HFF-Myc (cell line): ENCODE measurements around the gene SOS1.
"Not testable (repeated sequence)": the region's sequence is repeated elsewhere in the genome, so short reads cannot be mapped to it uniquely, and the experiment has no call there.

ENCODE experiments used
- DNase-seq: peaks from one replicate; pipeline ENCODE4 v3.0.0-alpha.2; 2011; ENCODE audit warnings: low read depth; ENCODE audit errors: extremely low read depth
- H3K4me3 ChIP-seq: replicated peaks from 2 replicates; pipeline ENCODE4 v1.5.1; 2011; ENCODE audit warnings: low read depth, mild to moderate bottlenecking, control low read depth, low read length
- TF ChIP-seq, protein P1 (sequence below): IDR thresholded peaks from 2 replicates; pipeline ENCODE4 v1.5.1; 2012; ENCODE audit warnings: mild to moderate bottlenecking, low read depth, low read length, control low read depth; ENCODE audit errors: missing control alignments

SOS1 gene

GRCh38 chr2:39138837-39139211 lies 18.0 kb upstream of the SOS1 start:
- TF ChIP-seq, protein P1, sequence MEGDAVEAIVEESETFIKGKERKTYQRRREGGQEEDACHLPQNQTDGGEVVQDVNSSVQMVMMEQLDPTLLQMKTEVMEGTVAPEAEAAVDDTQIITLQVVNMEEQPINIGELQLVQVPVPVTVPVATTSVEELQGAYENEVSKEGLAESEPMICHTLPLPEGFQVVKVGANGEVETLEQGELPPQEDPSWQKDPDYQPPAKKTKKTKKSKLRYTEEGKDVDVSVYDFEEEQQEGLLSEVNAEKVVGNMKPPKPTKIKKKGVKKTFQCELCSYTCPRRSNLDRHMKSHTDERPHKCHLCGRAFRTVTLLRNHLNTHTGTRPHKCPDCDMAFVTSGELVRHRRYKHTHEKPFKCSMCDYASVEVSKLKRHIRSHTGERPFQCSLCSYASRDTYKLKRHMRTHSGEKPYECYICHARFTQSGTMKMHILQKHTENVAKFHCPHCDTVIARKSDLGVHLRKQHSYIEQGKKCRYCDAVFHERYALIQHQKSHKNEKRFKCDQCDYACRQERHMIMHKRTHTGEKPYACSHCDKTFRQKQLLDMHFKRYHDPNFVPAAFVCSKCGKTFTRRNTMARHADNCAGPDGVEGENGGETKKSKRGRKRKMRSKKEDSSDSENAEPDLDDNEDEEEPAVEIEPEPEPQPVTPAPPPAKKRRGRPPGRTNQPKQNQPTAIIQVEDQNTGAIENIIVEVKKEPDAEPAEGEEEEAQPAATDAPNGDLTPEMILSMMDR: no peak
- DNase-seq: no peak
- H3K4me3 ChIP-seq: no peak overlapping the region

DNA sequence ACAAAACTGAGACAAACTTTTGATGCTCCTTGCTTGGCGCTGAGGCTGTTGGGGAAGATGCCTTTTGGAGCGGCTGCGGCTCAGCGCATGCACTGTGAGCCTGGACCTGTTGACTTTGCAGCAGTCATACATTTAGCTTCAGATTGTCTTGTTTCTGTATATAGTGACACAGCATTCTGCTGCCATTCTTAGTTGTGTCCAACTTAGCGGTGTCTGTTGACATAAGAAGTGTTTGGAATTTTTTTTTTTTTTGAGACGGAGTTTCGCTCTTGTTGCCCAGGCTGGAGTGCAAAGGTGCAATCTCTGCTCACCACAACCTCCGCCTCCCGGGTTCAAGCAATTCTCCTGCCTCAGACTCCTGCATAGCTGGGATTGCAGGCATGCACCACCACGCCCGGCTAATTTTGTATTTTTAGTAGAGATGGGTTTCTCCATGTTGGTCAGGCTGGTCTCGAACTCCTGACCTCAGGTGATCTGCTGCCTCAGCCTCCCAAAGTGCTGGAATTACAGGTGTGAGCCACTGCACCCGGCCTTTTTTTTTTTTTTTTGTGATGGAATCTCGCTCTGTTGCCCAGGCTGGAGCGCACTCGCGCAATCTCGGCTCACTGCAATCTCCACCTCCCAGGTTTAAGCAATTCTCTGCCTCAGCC lies 17.5 kb upstream of the SOS1 start:
- H3K4me3 ChIP-seq, DNase-seq: not testable (repeated sequence)

DNA sequence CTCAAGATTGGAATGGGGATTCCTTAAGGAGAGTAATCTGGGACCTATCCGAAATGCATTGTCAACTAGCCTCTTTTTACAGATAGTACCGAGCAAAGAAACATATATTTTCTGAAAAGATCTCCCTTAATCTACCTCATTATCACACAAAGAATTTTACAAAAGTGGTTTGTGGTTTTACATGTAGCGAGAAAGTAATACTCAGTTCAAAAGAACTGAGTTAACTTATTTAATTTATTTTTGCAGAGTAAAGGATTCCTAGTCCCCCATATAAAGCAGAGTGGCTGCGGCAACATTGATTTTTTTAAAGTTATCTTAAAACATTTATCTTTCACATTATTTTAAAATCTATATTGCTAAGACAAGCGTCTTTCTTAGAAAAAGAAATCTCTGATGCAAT lies 15.9 kb upstream of the SOS1 start:
- DNase-seq: no peak
- H3K4me3 ChIP-seq: no peak overlapping the region
- TF ChIP-seq, protein P1: no peak

- H3K4me3 ChIP-seq: no peak overlapping the region
- DNase-seq: no peak
- TF ChIP-seq, protein P1: no peak
These were observed 14.9 kb upstream of the SOS1 start for GRCh38 chr2:39135690-39136259.

GRCh38 chr2:39133215-39133851 lies 12.5 kb upstream of the SOS1 start:
- H3K4me3 ChIP-seq: no peak overlapping the region
- DNase-seq: no peak
- TF ChIP-seq, protein P1: no peak

DNA sequence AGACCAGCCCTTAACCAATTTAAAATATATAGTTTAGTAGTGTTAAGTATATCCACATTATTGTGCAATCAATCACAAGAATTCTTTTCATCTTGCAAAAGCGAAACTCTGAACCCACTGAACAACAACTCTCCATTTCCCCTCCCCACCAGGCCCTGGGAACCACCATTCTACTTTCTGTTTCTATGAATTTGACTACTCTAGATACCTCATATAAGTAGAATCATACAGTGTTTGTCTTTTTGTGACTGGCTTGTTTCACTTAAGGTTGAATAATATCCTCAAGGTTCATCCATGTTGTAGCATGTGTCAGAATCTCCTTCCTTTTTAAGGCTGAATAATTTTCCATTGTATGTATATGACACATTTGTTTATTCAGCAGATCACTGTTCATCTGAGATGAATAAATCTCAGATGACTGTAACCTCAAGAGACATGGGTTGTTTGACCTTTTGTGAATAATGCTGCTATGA lies 8.1 kb upstream of the SOS1 start:
- no peak for DNase-seq
- no peak overlapping the region for H3K4me3 ChIP-seq
- TF ChIP-seq, protein P1: no peak

DNA sequence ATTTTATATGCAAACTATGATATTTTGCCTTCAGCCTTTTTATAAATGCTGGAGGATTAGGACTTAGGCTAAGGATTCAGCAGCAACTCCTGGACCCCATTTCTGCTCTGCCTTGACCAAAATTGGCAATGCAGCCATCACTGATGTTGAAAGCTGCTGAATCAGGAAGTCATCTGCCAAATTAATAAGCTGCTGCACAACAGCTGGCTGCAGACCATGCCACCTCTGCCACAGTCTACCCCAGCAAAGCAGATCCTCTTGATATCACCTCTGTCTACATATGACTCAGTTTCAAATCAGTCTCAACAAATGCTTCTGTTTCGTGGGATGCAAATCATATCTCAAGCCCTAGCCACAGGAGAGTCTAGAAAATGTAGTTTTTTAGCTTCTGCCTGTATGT lies 7.1 kb upstream of the SOS1 start:
- DNase-seq: no peak
- TF ChIP-seq, protein P1: no peak
- H3K4me3 ChIP-seq: no peak overlapping the region
